HepG2 (cell line): ENCODE measurements around the gene NEK6.

Experiments used
- BRD4 ChIP-seq: sonication (generic); formaldehyde crosslinking; IDR thresholded peaks from 2 replicates; pipeline ENCODE4 v1.4.0; 2020; ENCODE audit warnings: missing genetic modification reagents
- RARA ChIP-seq: IDR thresholded peaks from 2 replicates; pipeline ENCODE4 v1.6.1; 2016; ENCODE audit warnings: missing genetic modification reagents, missing compliant biosample characterization

- TF ChIP-seq RARA (no peak), BRD4 (CRISPR knock-in tag) (no peak)
These were observed 53.5 kb downstream of the NEK6 start for GRCh38 chr9:124311283-124311682.
